Fibroblast of lung (primary cell): ENCODE data around the gene KCNG2.

Experiments
- CTCF ChIP-seq, 2 donors: IDR thresholded peaks in 1 of 2; conservative IDR thresholded peaks in 1 of 2; 1 replicate in 1 of 2; 2 replicates in 1 of 2; pipeline ENCODE4 v1.5.1; 2011 to 2012; ENCODE audit warnings: low read length in 2 of 2, control low read depth in 1 of 2, inconsistent platforms in 1 of 2, low read depth in 1 of 2, mild to moderate bottlenecking in 1 of 2
- EZH2 ChIP-seq: IDR thresholded peaks from 2 replicates; pipeline ENCODE4 v1.5.1; 2012; ENCODE audit warnings: low read length, control low read depth, mild to moderate bottlenecking; ENCODE audit errors: missing control alignments

- TF ChIP-seq CTCF (conservative IDR thresholded peaks at IDR 0.05 in 1 of 2, IDR thresholded peaks at IDR 0.05 in 1 of 2; ENCODE audit: low read depth in 1 of 2, low read length in 2 of 2) (no peak), EZH2 (no peak)
These were observed 143.2 kb downstream of the KCNG2 start for GRCh38 chr18:79940814-79941472.
